H1 (cell line): ENCODE measurements around the gene TPD52L1. TPM values are rescaled to one million over a fixed set of nuclear protein-coding genes. Genes with fewer than 3 reads are reported as not detected.

ENCODE experiments used
- CTCF ChIA-PET: fragments of 300-600 bp; sonication (Branson Sonifier 250); formaldehyde crosslinking; loops from one replicate; lab custom pipeline; 2021; ENCODE audit not compliant: partially characterized antibody; lab: Charles Lee
- POLR2A ChIA-PET: fragments of 300-600 bp; sonication (Branson Sonifier 250); formaldehyde crosslinking; loops from one replicate; lab custom pipeline; 2021; ENCODE audit warnings: inconsistent platforms; ENCODE audit not compliant: partially characterized antibody; lab: Charles Lee
- DNase-seq, 2 experiments: peaks; one replicate each; pipeline versions ENCODE4 v3.0.0 to v3.0.0-alpha.2; 2010 to 2022; ENCODE audit warnings: low spot score in 2 of 2, low read depth in 1 of 2, mixed read lengths in 1 of 2
- FAIRE-seq: peaks from 2 replicates; lab custom pipeline; 2011; peaks lifted over from hg19 to GRCh38; lab: Jason Lieb, UNC
- H2AFZ ChIP-seq: 2 replicates; pipeline ENCODE4 v1.8.1; 2012; ENCODE audit warnings: low read length, inconsistent platforms
- H2AK5ac ChIP-seq: 2 replicates; pipeline ENCODE4 v1.6.1; 2013; ENCODE audit warnings: low read depth, low read length
- H2BK120ac ChIP-seq: replicated peaks from 2 replicates; pipeline ENCODE3; 2013; ENCODE audit warnings: low read depth, low read length, inconsistent platforms
- H2BK12ac ChIP-seq: 2 replicates; pipeline ENCODE4 v1.6.1; 2013; ENCODE audit warnings: low read depth, low read length
- H2BK15ac ChIP-seq: 2 replicates; pipeline ENCODE4 v1.6.1; 2013; ENCODE audit warnings: low read length
- H2BK20ac ChIP-seq: 2 replicates; pipeline ENCODE4 v1.6.1; 2013; ENCODE audit warnings: low read length
- H2BK5ac ChIP-seq: 2 replicates; pipeline ENCODE4 v1.6.1; 2013; ENCODE audit warnings: low read depth, low read length
- H3K14ac ChIP-seq: 2 replicates; pipeline ENCODE4 v1.6.1; 2013; ENCODE audit warnings: inconsistent platforms; ENCODE audit not compliant: insufficient read length
- H3K18ac ChIP-seq: 2 replicates; pipeline ENCODE4 v1.6.1; 2013; ENCODE audit warnings: low read length; ENCODE audit errors: extremely low read depth
- H3K23ac ChIP-seq: 2 replicates; pipeline ENCODE4 v1.6.1; 2013; ENCODE audit warnings: inconsistent platforms; ENCODE audit not compliant: insufficient read length
- H3K23me2 ChIP-seq: 2 replicates; pipeline ENCODE4 v1.6.1; 2013; ENCODE audit warnings: low read depth, low read length
- H3K27ac ChIP-seq: 2 replicates; pipeline ENCODE4 v1.6.1; 2011; ENCODE audit warnings: low read depth, low read length, inconsistent platforms
- H3K27me3 ChIP-seq, 4 experiments: replicated peaks in 1 of 4; 1 replicate in 1 of 4; 2 replicates in 3 of 4; pipeline versions ENCODE4 v1.6.1 to v1.8.1; 2011 to 2013; ENCODE audit warnings: low read length in 3 of 4, mild to moderate bottlenecking in 3 of 4, inconsistent platforms in 2 of 4, mixed read lengths in 2 of 4, moderate library complexity in 1 of 4; ENCODE audit not compliant: control insufficient read depth in 3 of 4, insufficient read depth in 3 of 4; ENCODE audit errors: extremely low read depth in 1 of 4
- H3K36me3 ChIP-seq, 4 experiments: 2 replicates each; pipeline versions ENCODE4 v1.6.1 to v1.8.1; 2011 to 2013; ENCODE audit warnings: mild to moderate bottlenecking in 4 of 4, low read length in 3 of 4, moderate library complexity in 2 of 4, control low read depth in 1 of 4, inconsistent platforms in 1 of 4; ENCODE audit not compliant: insufficient read depth in 4 of 4, control insufficient read depth in 2 of 4
- H3K4ac ChIP-seq: replicated peaks from 2 replicates; pipeline ENCODE3; 2013; ENCODE audit warnings: low read length, low read depth, mixed read lengths, inconsistent platforms; ENCODE audit not compliant: insufficient read length
- H3K4me1 ChIP-seq, 4 experiments: replicated peaks in 1 of 4; 1 replicate in 1 of 4; 2 replicates in 3 of 4; pipeline versions ENCODE4 v1.6.1 to v1.8.1; 2011 to 2013; ENCODE audit warnings: low read length in 3 of 4, inconsistent platforms in 2 of 4, mixed read lengths in 1 of 4; ENCODE audit not compliant: insufficient read depth in 4 of 4, control insufficient read depth in 3 of 4
- H3K4me2 ChIP-seq, 2 experiments: 2 replicates each; pipeline versions ENCODE4 v1.6.1 to v1.8.1; 2011 to 2013; ENCODE audit warnings: low read depth in 2 of 2, low read length in 2 of 2, control low read depth in 1 of 2, inconsistent platforms in 1 of 2, mild to moderate bottlenecking in 1 of 2; ENCODE audit not compliant: insufficient read depth in 1 of 2
- H3K4me3 ChIP-seq, 4 experiments: fragments of 200-600, 300-600 bp in 1 of 4; sonication (generic), shearing (Covaris generic), sonication (Bioruptor Twin) in 1 of 4; 2 replicates each; pipeline versions ENCODE4 v1.5.1 to v1.8.1; 2011 to 2016; ENCODE audit warnings: low read length in 4 of 4, low read depth in 3 of 4, control low read depth in 2 of 4, inconsistent platforms in 2 of 4, mild to moderate bottlenecking in 2 of 4, mixed read lengths in 1 of 4, moderate library complexity in 1 of 4; ENCODE audit not compliant: insufficient read depth in 2 of 4; ENCODE audit errors: extremely low read depth in 1 of 4
- H3K56ac ChIP-seq: replicated peaks from 2 replicates; pipeline ENCODE3; 2013; ENCODE audit warnings: low read depth, mild to moderate bottlenecking, mixed read lengths, low read length, inconsistent platforms; ENCODE audit not compliant: insufficient read length
- H3K79me1 ChIP-seq: 2 replicates; pipeline ENCODE4 v1.6.1; 2013; ENCODE audit warnings: low read depth, low read length, control low read depth
- H3K79me2 ChIP-seq, 2 experiments: 2 replicates each; pipeline versions ENCODE4 v1.6.1 to v1.8.1; 2012 to 2013; ENCODE audit warnings: low read length in 2 of 2, mild to moderate bottlenecking in 2 of 2, inconsistent platforms in 1 of 2; ENCODE audit not compliant: insufficient read depth in 2 of 2, control insufficient read depth in 1 of 2
- H3K9ac ChIP-seq, 4 experiments: replicated peaks in 1 of 4; 1 replicate in 1 of 4; 2 replicates in 3 of 4; pipeline versions ENCODE4 v1.6.1 to v1.8.1; 2011 to 2013; ENCODE audit warnings: low read depth in 3 of 4, low read length in 3 of 4, control low read depth in 2 of 4, mild to moderate bottlenecking in 2 of 4, moderate library complexity in 2 of 4, inconsistent platforms in 1 of 4; ENCODE audit errors: extremely low read depth in 1 of 4
- H3K9me3 ChIP-seq, 2 experiments: 2 replicates each; pipeline versions ENCODE4 v1.6.1 to v1.8.1; 2012 to 2013; ENCODE audit warnings: mild to moderate bottlenecking in 2 of 2, moderate library complexity in 2 of 2, control low read depth in 1 of 2, inconsistent platforms in 1 of 2, low read depth in 1 of 2, low read length in 1 of 2, mixed read lengths in 1 of 2; ENCODE audit not compliant: insufficient read depth in 2 of 2
- H4K20me1 ChIP-seq, 2 experiments: replicated peaks in 1 of 2; 2 replicates each; pipeline versions ENCODE3 to v1.8.1; 2011 to 2013; ENCODE audit warnings: inconsistent platforms in 2 of 2, low read length in 2 of 2, mild to moderate bottlenecking in 1 of 2; ENCODE audit not compliant: insufficient read depth in 2 of 2, control insufficient read depth in 1 of 2
- H4K5ac ChIP-seq: 2 replicates; pipeline ENCODE4 v1.6.1; 2013; ENCODE audit warnings: low read length, low read depth, mixed read lengths, inconsistent platforms; ENCODE audit not compliant: insufficient read length
- H4K8ac ChIP-seq: 2 replicates; pipeline ENCODE4 v1.8.0; 2013; ENCODE audit warnings: mild to moderate bottlenecking, moderate library complexity, low read length, inconsistent platforms; ENCODE audit not compliant: insufficient read depth; ENCODE audit errors: extremely low read depth
- H4K91ac ChIP-seq: replicated peaks from 2 replicates; pipeline ENCODE3; 2013; ENCODE audit warnings: low read length, mixed read lengths, inconsistent platforms; ENCODE audit not compliant: insufficient read length
- BACH1 ChIP-seq: IDR thresholded peaks from 2 replicates; pipeline ENCODE4 v1.6.1; 2012; ENCODE audit warnings: low read length, improper control_type of control experiment
- CHD2 ChIP-seq: IDR thresholded peaks from 2 replicates; pipeline ENCODE4 v1.6.1; 2012; ENCODE audit warnings: low read length, improper control_type of control experiment
- EGR1 ChIP-seq: IDR thresholded peaks from 2 replicates; pipeline ENCODE4 v1.6.1; 2011; ENCODE audit warnings: low read depth, low read length, borderline replicate concordance
- GABPA ChIP-seq: IDR thresholded peaks from 2 replicates; pipeline ENCODE4 v1.6.1; 2011; ENCODE audit warnings: mild to moderate bottlenecking, low read length, moderate library complexity, borderline replicate concordance; ENCODE audit not compliant: insufficient read depth
- POLR2AphosphoS5 ChIP-seq: IDR thresholded peaks from 2 replicates; pipeline ENCODE4 v1.6.1; 2011; ENCODE audit warnings: low read depth, low read length
- RAD21 ChIP-seq, 2 experiments: IDR thresholded peaks in 1 of 2; conservative IDR thresholded peaks in 1 of 2; 2 replicates each; pipeline ENCODE4 v1.6.1; 2011; ENCODE audit warnings: low read depth in 2 of 2, low read length in 2 of 2, improper control_type of control experiment in 1 of 2, inconsistent platforms in 1 of 2, mild to moderate bottlenecking in 1 of 2, moderate library complexity in 1 of 2
- SP1 ChIP-seq: IDR thresholded peaks from 2 replicates; pipeline ENCODE4 v1.6.1; 2011; ENCODE audit warnings: low read depth, low read length
- TAF1 ChIP-seq: IDR thresholded peaks from 2 replicates; pipeline ENCODE4 v1.6.1; 2011; ENCODE audit warnings: mild to moderate bottlenecking, low read depth, low read length
- WGBS, 2 experiments: shearing (Covaris generic) in 1 of 2; methylation state at CpG; one replicate each; pipeline versions ENCODE4 v1.1.6 to v1.1.7; 2013 to 2015; ENCODE audit warnings: low lambda C conversion rate in 2 of 2, mixed read lengths in 2 of 2, inconsistent platforms in 1 of 2, low coverage in 1 of 2, missing lambda C conversion rate in 1 of 2; ENCODE audit not compliant: insufficient replicate concordance in 2 of 2, insufficient coverage in 1 of 2, insufficient read length in 1 of 2; ENCODE audit errors: extremely low coverage in 1 of 2, missing lambda C conversion rate in 1 of 2; 5-methylcytosine and 5-hydroxymethylcytosine counted together
- polyA plus RNA-seq, 7 experiments: library from polyadenylated mRNA; depleted of rRNA in 3 of 7; stranded (reverse) in 5 of 7; unstranded in 2 of 7; fragments of >200 nt in 5 of 7; fragments of 200-250 nt in 2 of 7; gene quantifications; 1 replicate in 5 of 7; 2 replicates in 1 of 7; 4 replicates in 1 of 7; pipeline versions ENCODE4 v1.2.1 to v1.2.3, GENCODE V29; 2011 to 2013; ENCODE audit warnings: missing spikeins in 2 of 7, mixed read lengths in 2 of 7
- total RNA-seq: library from RNA; stranded (reverse); fragmentation: NEBNext Ultra II Directional; extraction: Animal tissue kit (Norgen Biotek cat#: 25700); gene quantifications from 2 replicates; pipeline ENCODE4 v1.2.1, GENCODE V29; 2021

TPD52L1 gene
- total and polyA plus RNA-seq, 2 of the 8 experiments (the other 6 are each of a cell fraction or from before 2014, with no cell fraction given) = 7.4 to 14.2 TPM

DNA sequence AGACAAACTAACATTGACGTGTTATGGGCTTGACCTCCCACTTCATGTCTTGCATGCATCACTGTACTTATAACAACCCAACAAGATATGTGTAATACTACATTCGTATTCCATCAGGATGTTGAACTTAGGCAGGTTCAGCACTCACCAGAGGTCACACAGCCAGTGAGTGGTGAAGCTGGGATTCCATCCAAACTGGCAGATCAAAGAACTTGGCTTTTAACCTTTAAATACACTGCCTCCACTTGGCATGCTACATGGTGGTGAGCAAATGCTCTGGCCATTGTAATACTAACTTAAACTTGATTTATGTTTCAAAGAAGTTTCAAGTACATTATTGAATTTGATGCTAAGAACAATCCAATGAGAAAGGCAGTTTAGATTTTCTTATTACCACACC lies 158.9 kb downstream of the TPD52L1 start:
- no peak overlapping the region for H3K18ac ChIP-seq
- H2BK15ac ChIP-seq = no peak overlapping the region
- 84% methylated on average over 2 of the region's 2 CpGs; no CpG with 5 or more reads in 1 of the 2 experiments for WGBS, 2 experiments
- no peak overlapping the region for H3K4me2 ChIP-seq
- no peak overlapping the region for H4K8ac ChIP-seq
- H3K4me3 ChIP-seq = no peak overlapping the region
- no peaks in the 10 kb centered on the region for H4K20me1 ChIP-seq
- H4K5ac ChIP-seq = no peak overlapping the region
- no peaks in the 10 kb centered on the region for H3K36me3 ChIP-seq
- peaks cover 0 to 2% (median 0%) of the 10 kb centered on the region in 4 experiments; a peak in 1 of 7 replicates for H3K4me1 ChIP-seq
- CTCF ChIA-PET = interaction anchor here (0.9 to 9.6 kb wide), 31 partner anchors 11 to 664 kb away, joined by 3 to 158 read pairs (median 4); partner anchors contain the start of genes HDDC2, HINT3 and NCOA7
- no peak overlapping the region for H2BK120ac ChIP-seq
- no peak overlapping the region for H2AK5ac ChIP-seq
- no peak overlapping the region for H3K23ac ChIP-seq
- FAIRE-seq (no peak), DNase-seq (no peak)
- H2BK20ac ChIP-seq = no peak overlapping the region
- no peak overlapping the region for H3K56ac ChIP-seq
- no peak overlapping the region for H3K9ac ChIP-seq
- no peak overlapping the region for H4K91ac ChIP-seq
- H2AFZ ChIP-seq = no peak overlapping the region
- H2BK12ac ChIP-seq = no peak overlapping the region
- POLR2A ChIA-PET = interaction anchor here (1.2 kb wide), 2 partner anchors 376 to 478 kb away, joined by 3 read pairs; no protein-coding TSS in a partner anchor
- no peaks in the 10 kb centered on the region for H3K27me3 ChIP-seq
- H3K27ac ChIP-seq = no peak overlapping the region
- no peak overlapping the region for H3K14ac ChIP-seq
- peak overlapping the region; percentile 62; the same call in 1 of the 2 replicates for H2BK5ac ChIP-seq
- H3K23me2 ChIP-seq = no peaks in the 10 kb centered on the region
- no peak overlapping the region for H3K4ac ChIP-seq
- H3K79me1 ChIP-seq = no peaks in the 10 kb centered on the region
- no peaks in the 10 kb centered on the region for H3K79me2 ChIP-seq
- no peaks in the 10 kb centered on the region for H3K9me3 ChIP-seq
- no peak for TF ChIP-seq EGR1
- no peak for TF ChIP-seq TAF1
- TF ChIP-seq SP1 = no peak
- no peak for TF ChIP-seq POLR2AphosphoS5
- no peak for TF ChIP-seq BACH1
- no peak for TF ChIP-seq RAD21 (IDR thresholded peaks at IDR 0.05 in 1 of 2, conservative IDR thresholded peaks at IDR 0.05 in 1 of 2; ENCODE audit: low read depth in 2 of 2, low read length in 2 of 2)
- no peak for TF ChIP-seq CHD2
- no peak for TF ChIP-seq GABPA
